GM21381 (cell line): ENCODE data around the gene ARFIP2.

Source experiments
- ATAC-seq: cut with Tn5 transposase; IDR thresholded peaks from one replicate; pipeline ENCODE4 v1.9.1; 2021; ENCODE audit warnings: mild to moderate bottlenecking, moderate library complexity; ENCODE audit not compliant: unreplicated experiment

ARFIP2 gene

DNA sequence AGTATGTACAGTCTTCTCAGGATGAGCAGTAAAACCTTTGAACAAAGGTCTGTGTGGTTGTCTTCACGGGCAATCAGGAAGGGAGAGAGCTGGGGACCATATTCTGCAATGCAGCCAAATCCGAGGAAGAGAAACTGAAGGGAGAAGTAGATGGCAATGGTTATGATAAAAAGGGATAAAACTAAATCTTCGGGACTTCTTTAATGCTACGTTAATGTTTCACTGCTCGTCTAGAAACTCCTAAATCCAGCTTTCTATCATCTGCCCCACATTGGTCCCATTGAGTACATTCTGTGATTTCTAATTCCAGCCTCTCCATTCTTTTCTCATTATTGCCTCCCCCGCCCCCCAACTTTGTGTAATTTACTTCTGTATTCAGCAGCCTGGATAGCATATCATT lies 1.9 kb upstream of the ARFIP2 start:
- ATAC-seq, result no peak

- ATAC-seq, result no peak
Observed at GRCh38 chr11:6482441-6482840, 1.3 kb upstream of the ARFIP2 start.

- peak; percentile 1 for ATAC-seq
Observed at GRCh38 chr11:6481924-6482275, 769 bp upstream of the ARFIP2 start.

DNA sequence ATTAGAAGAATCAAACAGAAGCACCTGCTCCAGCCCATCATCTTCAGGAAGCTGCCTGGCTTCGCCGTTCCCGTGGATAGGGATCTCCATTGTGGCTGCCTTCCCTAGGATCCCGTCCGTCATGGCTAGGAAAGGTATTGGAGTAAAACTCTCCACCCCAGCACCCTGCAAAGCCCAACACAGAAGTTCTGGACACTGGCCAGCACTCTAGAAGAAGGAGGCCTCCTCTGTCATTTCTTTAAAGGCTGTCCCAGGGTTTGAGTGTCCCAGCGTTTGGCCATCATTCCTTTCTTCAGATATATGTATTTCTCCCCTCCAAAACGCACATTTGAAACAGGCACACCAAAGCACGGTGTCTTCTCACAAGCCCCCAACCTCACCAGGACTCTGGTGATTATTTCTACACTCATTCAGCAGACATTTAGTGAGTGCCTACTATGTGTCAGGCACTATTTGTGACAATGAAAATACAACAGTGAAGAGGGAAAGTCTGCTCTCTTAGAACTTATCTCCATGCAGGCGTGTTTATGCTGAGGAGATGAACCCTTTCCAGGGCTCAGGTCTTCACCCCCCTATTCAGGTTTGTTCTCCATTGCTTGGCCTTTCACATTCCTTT lies 724 bp downstream of the ARFIP2 start:
- no peak for ATAC-seq

DNA sequence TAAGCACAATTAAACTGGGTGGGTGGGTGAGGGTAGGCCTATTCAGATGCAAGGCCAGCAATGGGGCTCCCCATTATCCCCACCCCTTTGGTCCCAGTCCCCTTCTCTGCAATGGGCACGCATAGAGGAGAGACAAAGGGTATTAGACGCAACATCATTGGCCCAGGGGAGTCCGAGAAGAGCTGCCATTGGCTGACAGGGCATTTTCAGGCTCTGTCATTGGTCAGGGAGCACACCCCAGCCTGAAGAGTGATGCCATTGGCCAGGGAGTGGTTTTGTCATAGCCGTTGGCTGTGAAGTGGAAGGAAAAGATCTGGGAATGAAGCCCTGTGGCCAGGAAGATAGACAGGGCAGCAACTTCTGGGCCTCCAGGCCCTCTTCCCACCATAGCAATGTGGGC lies 4.6 kb downstream of the ARFIP2 start:
- no peak for ATAC-seq

- ATAC-seq, result no peak
Observed at GRCh38 chr11:6475936-6476335, 5.2 kb downstream of the ARFIP2 start.

DNA sequence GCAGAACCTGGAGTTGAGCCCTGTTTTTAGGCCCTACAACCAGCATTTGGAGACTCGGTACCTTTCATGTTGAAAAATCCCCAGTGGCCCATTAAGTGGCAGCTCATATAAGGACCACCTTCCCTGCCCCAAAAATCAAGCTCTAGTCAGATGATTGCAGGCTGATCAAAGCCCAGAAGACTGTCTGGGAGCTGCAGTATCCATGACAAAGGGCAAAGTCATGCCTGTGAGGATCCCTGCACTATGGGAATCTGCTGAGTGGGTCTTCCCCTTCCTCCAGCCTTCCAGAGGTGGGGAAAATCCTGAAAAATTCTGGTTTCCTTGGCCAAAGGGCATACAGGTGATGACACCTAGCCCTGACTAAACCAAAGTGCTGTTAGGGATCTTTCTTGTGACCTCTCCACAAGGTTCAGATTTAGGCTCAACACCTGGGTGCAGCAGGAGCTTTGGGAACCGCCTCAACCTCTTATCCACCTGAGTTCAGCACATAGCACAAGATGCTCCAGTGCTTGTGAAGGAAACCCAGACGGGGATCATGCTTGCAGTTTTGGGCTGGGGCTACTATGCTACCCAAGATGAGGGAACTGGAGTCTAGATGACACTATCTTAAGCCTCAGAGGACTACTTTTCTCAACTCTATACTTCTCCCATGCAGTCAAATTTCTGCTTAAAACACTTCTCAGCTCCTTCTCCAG lies 6.2 kb downstream of the ARFIP2 start:
- no peak for ATAC-seq

DNA sequence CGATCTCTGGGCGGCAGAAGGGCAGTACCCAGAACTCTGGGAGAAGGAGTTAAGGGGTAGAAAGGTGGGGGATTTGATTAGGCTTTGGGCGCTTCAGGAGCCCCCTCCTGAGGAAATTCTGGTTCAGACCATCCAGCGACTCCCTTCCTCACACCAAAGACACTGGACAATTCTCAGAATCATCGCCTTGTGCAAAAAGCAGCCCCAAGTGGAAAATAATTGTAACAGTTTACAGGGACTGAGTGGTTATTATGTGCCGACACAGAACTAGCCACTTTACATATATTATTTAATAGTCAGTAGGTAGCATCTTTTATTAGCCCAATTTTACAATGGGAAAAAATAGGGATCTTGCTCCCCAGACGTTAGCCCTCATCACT lies 6.7 kb downstream of the ARFIP2 start:
- ATAC-seq, result no peak

- ATAC-seq, result peak; percentile 66
Observed at GRCh38 chr11:6473451-6474412, 7.4 kb downstream of the ARFIP2 start, which contains the start of gene TRIM3. Gene TRIM3 (minus strand): TSS chr11:6473941. CDS start chr11:6465695, 8,246 bp downstream.

GRCh38 chr11:6472934-6473333 lies 8.2 kb downstream of the ARFIP2 start:
- no peak for ATAC-seq

DNA sequence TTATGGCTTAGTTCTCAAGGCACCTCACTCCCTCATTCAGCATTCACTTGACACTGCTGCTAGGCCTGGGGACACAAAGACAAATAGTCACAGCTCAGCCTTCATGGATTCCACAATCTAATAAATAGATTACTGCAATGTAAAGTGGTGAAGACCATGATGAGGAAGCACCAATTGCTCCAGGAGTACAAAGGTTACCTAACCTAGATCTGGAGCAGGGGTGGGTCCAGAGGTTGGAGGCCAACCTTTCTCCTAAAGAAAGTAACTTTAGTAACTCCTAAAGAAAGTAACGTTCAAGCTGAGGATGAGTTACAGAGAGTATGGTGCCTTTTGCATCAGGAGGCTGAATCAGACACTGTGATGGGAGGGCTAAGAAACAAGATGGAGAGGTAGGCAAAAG lies 11.5 kb downstream of the ARFIP2 start:
- no peak for ATAC-seq

GRCh38 chr11:6468712-6469495 lies 12.2 kb downstream of the ARFIP2 start:
- ATAC-seq, result peak; percentile 48

- ATAC-seq, result no peak
Observed at GRCh38 chr11:6459099-6459450, 22.1 kb downstream of the ARFIP2 start.

- no peak for ATAC-seq
Observed at GRCh38 chr11:6458352-6459098, 22.6 kb downstream of the ARFIP2 start.

DNA sequence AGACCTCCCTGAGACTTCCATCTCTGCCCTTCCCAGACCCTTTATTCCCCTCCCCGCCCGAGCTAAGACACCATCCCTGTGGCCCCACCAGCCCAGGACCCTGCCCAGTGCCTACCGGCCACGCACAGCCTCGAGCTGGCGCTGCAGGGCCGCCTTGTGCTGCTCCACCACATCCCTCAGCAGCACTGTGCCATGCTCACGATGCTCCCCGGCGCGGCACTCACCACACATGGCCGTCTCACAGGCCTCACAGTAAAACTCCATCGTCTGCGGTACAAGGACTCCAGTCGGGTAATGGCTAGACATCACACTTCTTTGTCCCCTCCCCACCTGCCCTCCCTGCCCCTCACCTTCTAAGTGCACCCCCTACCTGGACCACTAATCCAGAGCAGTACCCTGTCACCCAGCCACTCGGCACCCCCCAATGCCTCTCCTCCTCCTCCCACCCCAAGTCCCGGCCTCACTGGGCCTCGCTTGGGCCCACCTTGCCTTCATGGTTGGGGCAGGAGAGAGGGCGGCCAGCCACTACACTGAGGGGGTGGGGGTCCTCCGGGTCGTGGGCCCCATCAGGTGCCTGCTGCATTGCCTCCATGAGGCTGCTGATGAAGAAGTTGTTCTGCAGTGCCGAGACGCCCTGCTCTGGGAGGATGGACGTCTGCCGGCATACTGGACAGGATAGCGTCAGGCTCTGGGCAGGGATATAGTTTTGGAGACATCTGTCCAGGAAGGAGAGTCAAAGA lies 23.4 kb downstream of the ARFIP2 start:
- no peak for ATAC-seq

- no peak for ATAC-seq
Observed at GRCh38 chr11:6456361-6457073, 24.6 kb downstream of the ARFIP2 start.

DNA sequence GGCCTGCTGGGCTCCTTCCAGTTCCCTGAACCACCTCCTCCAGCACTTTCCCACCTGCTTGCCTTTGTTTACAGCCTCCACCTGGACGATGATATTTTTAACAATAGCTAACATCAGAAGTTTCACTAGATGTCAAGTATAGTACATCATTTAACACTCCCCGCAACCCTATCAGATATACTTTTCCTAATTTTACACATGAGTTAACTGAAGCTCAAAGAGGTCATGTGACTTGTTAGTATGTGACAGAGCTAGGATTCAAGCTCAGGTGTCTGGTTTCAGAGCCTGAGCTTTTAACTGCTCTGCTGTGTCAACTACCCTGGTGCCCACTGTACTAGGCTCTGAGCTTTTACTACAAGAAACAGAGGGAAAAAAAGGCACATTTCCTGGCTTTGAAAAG lies 26.1 kb downstream of the ARFIP2 start:
- ATAC-seq, result no peak

- no peak for ATAC-seq
Observed at GRCh38 chr11:6453152-6453551, 28.0 kb downstream of the ARFIP2 start.

- no peak for ATAC-seq
Observed at GRCh38 chr11:6452219-6452618, 28.9 kb downstream of the ARFIP2 start.
